ENCODE measurements around the gene ZNF526. TPM values are rescaled to one million over a fixed set of nuclear protein-coding genes. Genes with fewer than 3 reads are reported as not detected.

Gene ZNF526
- total RNA-seq, 2 donors from 2014 or later, result 4.9 to 6.0 TPM

- no peak for TF ChIP-seq POLR2A (IDR thresholded peaks at IDR 0.05)
- TF ChIP-seq CTCF (IDR thresholded peaks at IDR 0.05), result no peak
- H3K27me3 ChIP-seq, result no peaks in the 10 kb centered on the region
- H3K9me3 ChIP-seq, result no peaks in the 10 kb centered on the region
- no peak overlapping the region for H3K4me3 ChIP-seq
- intact Hi-C loops (cut with DNase I), result no loop called here
- WGBS, 2 donors, result 44 to 45% methylated on average over 1 of the region's 1 CpG
- H3K27ac ChIP-seq, result no peak overlapping the region
- H3K36me3 ChIP-seq (replicated peaks in 1 of 2; ENCODE audit: insufficient read depth in 1 of 2, low read depth in 2 of 2), result no peaks in the 10 kb centered on the region
- ATAC-seq, result no peak
- H3K4me1 ChIP-seq, result no peaks in the 10 kb centered on the region
- DNase-seq, result no peak
These were observed 26.8 kb upstream of the ZNF526 start for GRCh38 chr19:42193294-42193693.

GRCh38 chr19:42193706-42194105 lies 26.4 kb upstream of the ZNF526 start:
- Histone ChIP-seq H3K27ac (no peak overlapping the region), H3K27me3 (no peaks in the 10 kb centered on the region), H3K4me1 (no peaks in the 10 kb centered on the region), H3K36me3 (replicated peaks in 1 of 2; ENCODE audit: insufficient read depth in 1 of 2, low read depth in 2 of 2) (peaks cover 2% of the 10 kb centered on the region in 2 donors), H3K4me3 (no peak overlapping the region), H3K9me3 (no peaks in the 10 kb centered on the region)
- ATAC-seq, result no peak
- DNase-seq, result no peak
- TF ChIP-seq POLR2A (IDR thresholded peaks at IDR 0.05), result no peak
- no peak for TF ChIP-seq CTCF (IDR thresholded peaks at IDR 0.05)
- intact Hi-C loops (cut with DNase I), result no loop called here
- WGBS, 2 donors, result 49 to 51% methylated on average over 3 of the region's 3 CpGs

GRCh38 chr19:42196011-42197001 lies 23.8 kb upstream of the ZNF526 start:
- no peak overlapping the region for H3K27ac ChIP-seq
- H3K4me1 ChIP-seq, result no peaks in the 10 kb centered on the region
- DNase-seq, result no peak
- no peak for ATAC-seq
- TF ChIP-seq CTCF (IDR thresholded peaks at IDR 0.05) (no peak), POLR2A (IDR thresholded peaks at IDR 0.05) (no peak)
- no peak overlapping the region for H3K4me3 ChIP-seq
- intact Hi-C loops (cut with DNase I), result no loop called here
- peaks cover 9 to 14% of the 10 kb centered on the region in 2 donors for H3K36me3 ChIP-seq (replicated peaks in 1 of 2; ENCODE audit: insufficient read depth in 1 of 2, low read depth in 2 of 2)
- no peaks in the 10 kb centered on the region for H3K9me3 ChIP-seq
- WGBS, 2 donors, result 90 to 94% methylated on average over 37 to 46 of the region's 47 CpGs
- no peaks in the 10 kb centered on the region for H3K27me3 ChIP-seq

- H3K9me3 ChIP-seq, result no peaks in the 10 kb centered on the region
- H3K27ac ChIP-seq, result no peak overlapping the region
- peaks cover 9 to 14% of the 10 kb centered on the region in 2 donors for H3K36me3 ChIP-seq (replicated peaks in 1 of 2; ENCODE audit: insufficient read depth in 1 of 2, low read depth in 2 of 2)
- WGBS, 2 donors, result 45 to 60% methylated on average over 5 of the region's 5 CpGs
- no peak overlapping the region for H3K4me3 ChIP-seq
- DNase-seq (no peak), ATAC-seq (no peak)
- no peak for TF ChIP-seq CTCF (IDR thresholded peaks at IDR 0.05)
- no peak for TF ChIP-seq POLR2A (IDR thresholded peaks at IDR 0.05)
- H3K4me1 ChIP-seq, result no peaks in the 10 kb centered on the region
- no peaks in the 10 kb centered on the region for H3K27me3 ChIP-seq
- intact Hi-C loops (cut with DNase I), result no loop called here
These were observed 22.7 kb upstream of the ZNF526 start for GRCh38 chr19:42197375-42197817.

Data from body of pancreas (tissue), 4 donors.